SK-N-MC (cell line): ENCODE results near the gene TRAF3IP3.

ENCODE experiments used
- DNase-seq: peaks from one replicate; pipeline ENCODE4 v3.0.0-alpha.2; 2011; ENCODE audit warnings: low read depth, low spot score
- H3K27ac ChIP-seq: fragments of 200-600 bp; sonication (generic); 2 replicates; pipeline ENCODE4 v1.5.1; 2016; ENCODE audit warnings: mixed run types
- H3K36me3 ChIP-seq: fragments of 200-600 bp; sonication (generic); 2 replicates; pipeline ENCODE4 v1.6.1; 2017; ENCODE audit warnings: antibody characterized with exemption, low read length, mixed read lengths; ENCODE audit not compliant: insufficient read depth
- H3K4me3 ChIP-seq: fragments of 200-600 bp; sonication (generic); 2 replicates; pipeline ENCODE4 v1.5.1; 2016
- H3K9ac ChIP-seq: fragments of 200-600 bp; sonication (generic); 2 replicates; pipeline ENCODE4 v1.8.0; 2017; ENCODE audit warnings: mixed run types, mixed read lengths; ENCODE audit not compliant: insufficient read length
- H3K9me3 ChIP-seq: fragments of 200-600 bp; sonication (generic); 2 replicates; pipeline ENCODE4 v1.6.1; 2017; ENCODE audit warnings: low read depth, mild to moderate bottlenecking, antibody characterized with exemption, low read length, moderate library complexity, mixed read lengths
- EZH2 ChIP-seq: fragments of 200-600 bp; sonication (generic); IDR thresholded peaks from one replicate; pipeline ENCODE4 v1.6.1; 2017; ENCODE audit warnings: antibody characterized with exemption
- FOXP2 ChIP-seq: optimal IDR thresholded peaks from 2 replicates; pipeline ENCODE3; 2011; ENCODE audit warnings: mild to moderate bottlenecking, moderate library complexity; ENCODE audit not compliant: insufficient read depth; ENCODE audit errors: extremely low read length, control extremely low read depth
- POLR2AphosphoS5 ChIP-seq: IDR thresholded peaks from 2 replicates; pipeline ENCODE4 v1.6.1; 2012; ENCODE audit warnings: mild to moderate bottlenecking, low read depth, low read length, borderline replicate concordance

Gene TRAF3IP3

GRCh38 chr1:209778102-209778501, 22.2 kb downstream of the TRAF3IP3 start:
- Histone ChIP-seq H3K9ac (no peak overlapping the region), H3K4me3 (no peak overlapping the region), H3K27ac (no peak overlapping the region), H3K9me3 (no peaks in the 10 kb centered on the region), H3K36me3 (peaks cover 10% of the 10 kb centered on the region; the same call in 1 of the 2 replicates)
- DNase-seq = no peak
- TF ChIP-seq POLR2AphosphoS5 = no peak
- TF ChIP-seq EZH2 = no peak
- no peak for TF ChIP-seq FOXP2

- Histone ChIP-seq H3K4me3 (no peak overlapping the region; the same call in 1 of the 2 replicates), H3K9ac (peak overlapping the region; percentile 21), H3K36me3 (peaks cover 10% of the 10 kb centered on the region; the same call in 1 of the 2 replicates), H3K9me3 (peaks cover 5% of the 10 kb centered on the region; the same call in 1 of the 2 replicates), H3K27ac (peak overlapping the region; percentile 15; the same call in 1 of the 2 replicates)
- no peak for DNase-seq
- TF ChIP-seq POLR2AphosphoS5 = no peak
- no peak for TF ChIP-seq EZH2
- TF ChIP-seq FOXP2 = no peak
Observed at GRCh38 chr1:209780268-209780667, 24.4 kb downstream of the TRAF3IP3 start.

GRCh38 chr1:209783386-209783785, 27.5 kb downstream of the TRAF3IP3 start:
- TF ChIP-seq EZH2 (no peak), FOXP2 (no peak), POLR2AphosphoS5 (no peak)
- H3K27ac ChIP-seq = no peak overlapping the region
- H3K4me3 ChIP-seq = peak overlapping the region; percentile 99
- no peak for DNase-seq
- peak overlapping the region; percentile 99 for H3K9ac ChIP-seq
- peaks cover 5% of the 10 kb centered on the region; the same call in 1 of the 2 replicates for H3K9me3 ChIP-seq
- H3K36me3 ChIP-seq = peaks cover 10% of the 10 kb centered on the region; the same call in 1 of the 2 replicates

- H3K27ac ChIP-seq = peak within 1 kb of the TSS; percentile 88
- peak; percentile 81 for DNase-seq
- peak within 1 kb of the TSS; percentile 99 for H3K9ac ChIP-seq
- TF ChIP-seq POLR2AphosphoS5 = peak; percentile 97
- TF ChIP-seq EZH2 = no peak
- TF ChIP-seq FOXP2 = no peak
- peaks cover 5% of the 10 kb centered on the region; the same call in 1 of the 2 replicates for H3K9me3 ChIP-seq
- H3K4me3 ChIP-seq = peak within 1 kb of the TSS; percentile 99
- peaks cover 10% of the 10 kb centered on the region; the same call in 1 of the 2 replicates for H3K36me3 ChIP-seq
Observed at GRCh38 chr1:209784265-209785169, 28.7 kb downstream of the TRAF3IP3 start, which contains the start of gene C1orf74. Gene C1orf74 (minus strand): TSS chr1:209784559. CDS start chr1:209783634, 925 bp downstream.

- Histone ChIP-seq H3K9ac (no peak overlapping the region), H3K27ac (no peak overlapping the region), H3K4me3 (no peak overlapping the region), H3K9me3 (peaks cover 5% of the 10 kb centered on the region; the same call in 1 of the 2 replicates), H3K36me3 (peaks cover 10% of the 10 kb centered on the region; the same call in 1 of the 2 replicates)
- DNase-seq = no peak
- no peak for TF ChIP-seq POLR2AphosphoS5
- TF ChIP-seq EZH2 = no peak
- TF ChIP-seq FOXP2 = no peak
Observed at GRCh38 chr1:209785592-209785991, 29.7 kb downstream of the TRAF3IP3 start.

- no peak for TF ChIP-seq EZH2
- no peak for TF ChIP-seq FOXP2
- TF ChIP-seq POLR2AphosphoS5 = no peak
- H3K4me3 ChIP-seq = no peak overlapping the region
- peaks cover 10% of the 10 kb centered on the region; the same call in 1 of the 2 replicates for H3K36me3 ChIP-seq
- H3K27ac ChIP-seq = no peak overlapping the region
- no peak for DNase-seq
- H3K9me3 ChIP-seq = peaks cover 5% of the 10 kb centered on the region; the same call in 1 of the 2 replicates
- no peak overlapping the region for H3K9ac ChIP-seq
Observed at GRCh38 chr1:209786146-209786545, 30.3 kb downstream of the TRAF3IP3 start.

GRCh38 chr1:209787551-209787950, 31.7 kb downstream of the TRAF3IP3 start:
- H3K4me3 ChIP-seq = no peak overlapping the region
- peaks cover 6% of the 10 kb centered on the region; the same call in 1 of the 2 replicates for H3K36me3 ChIP-seq
- TF ChIP-seq FOXP2 (no peak), POLR2AphosphoS5 (no peak), EZH2 (no peak)
- H3K27ac ChIP-seq = no peak overlapping the region
- DNase-seq = no peak
- H3K9ac ChIP-seq = no peak overlapping the region
- H3K9me3 ChIP-seq = peaks cover 5% of the 10 kb centered on the region; the same call in 1 of the 2 replicates

- H3K4me3 ChIP-seq = no peak overlapping the region
- H3K27ac ChIP-seq = no peak overlapping the region
- H3K9ac ChIP-seq = no peak overlapping the region
- H3K36me3 ChIP-seq = no peaks in the 10 kb centered on the region
- TF ChIP-seq EZH2 (no peak), FOXP2 (no peak), POLR2AphosphoS5 (no peak)
- no peak for DNase-seq
- H3K9me3 ChIP-seq = peaks cover 5% of the 10 kb centered on the region; the same call in 1 of the 2 replicates
Observed at GRCh38 chr1:209789245-209789644, 33.4 kb downstream of the TRAF3IP3 start.
